Aorta (tissue), 5 donors: ENCODE measurements around the gene C1orf56. TPM values are rescaled to one million over a fixed set of nuclear protein-coding genes. Genes with fewer than 3 reads are reported as not detected.

Experiments used
- ATAC-seq: fragments of 200-7000 bp; cut with Tn5 transposase; one replicate; pipeline ENCODE4 v1.9.1; 2022; ENCODE audit warnings: moderate library complexity; ENCODE audit not compliant: low FRiP score
- DNase-seq, 2 donors: peaks; one replicate each; pipeline ENCODE4 v3.0.0-alpha.2; 2020
- H3K27ac ChIP-seq, 2 donors: one replicate each; pipeline ENCODE4 v1.5.1; 2013; ENCODE audit warnings: low read length in 2 of 2, mild to moderate bottlenecking in 2 of 2, moderate library complexity in 2 of 2, control low read depth in 1 of 2, inconsistent platforms in 1 of 2, low read depth in 1 of 2
- H3K27me3 ChIP-seq, 2 donors: one replicate each; pipeline ENCODE4 v1.6.1; 2013; ENCODE audit warnings: control low read depth in 1 of 2, low read length in 1 of 2, mild to moderate bottlenecking in 1 of 2, moderate library complexity in 1 of 2; ENCODE audit not compliant: insufficient read depth in 2 of 2, control insufficient read depth in 1 of 2
- H3K36me3 ChIP-seq, 2 donors: one replicate each; pipeline ENCODE4 v1.6.1; 2013; ENCODE audit warnings: control low read depth in 1 of 2, low read length in 1 of 2, mild to moderate bottlenecking in 1 of 2; ENCODE audit not compliant: insufficient read depth in 2 of 2, control insufficient read depth in 1 of 2
- H3K4me1 ChIP-seq, 2 donors: one replicate each; pipeline ENCODE4 v1.6.1; 2013; ENCODE audit warnings: low read length in 2 of 2, control low read depth in 1 of 2, mild to moderate bottlenecking in 1 of 2, moderate library complexity in 1 of 2; ENCODE audit not compliant: insufficient read depth in 2 of 2, control insufficient read depth in 1 of 2
- H3K4me3 ChIP-seq, 2 donors: one replicate each; pipeline ENCODE4 v1.5.1; 2013; ENCODE audit warnings: low read length in 2 of 2, control low read depth in 1 of 2, mild to moderate bottlenecking in 1 of 2
- H3K9me3 ChIP-seq: one replicate; pipeline ENCODE4 v1.6.1; 2013; ENCODE audit warnings: mild to moderate bottlenecking, low read length; ENCODE audit not compliant: control insufficient read depth
- WGBS, 2 donors: extraction: QIAGEN DNeasy Blood & Tissue Kit; methylation state at CpG; one replicate each; pipeline ENCODE4 v1.1.7; 2013; 5-methylcytosine and 5-hydroxymethylcytosine counted together
- intact Hi-C, 2 donors: fragments of 100-400 bp; cut with DNase I; formaldehyde crosslinking; loops; one replicate each; pipeline versions ENCODE4 v1.14.2 to v1.15.0; 2022
- long read RNA-seq, 2 donors: library from polyadenylated mRNA; unstranded; transcript quantifications; one replicate each; pipeline ENCODE4 v2.0.0, GENCODE V29; 2020 to 2021
- polyA plus RNA-seq, 2 donors: library from polyadenylated mRNA; stranded (reverse); fragments of 200-250 nt; gene quantifications; one replicate each; pipeline ENCODE4 v1.2.3, GENCODE V29; 2013
- total RNA-seq, 2 donors: library from RNA; stranded (reverse); fragmentation: NEBNext Ultra II Directional; extraction: Animal tissue kit (Norgen Biotek cat#: 25700); gene quantifications; one replicate each; pipeline ENCODE4 v1.2.1, GENCODE V29; 2021
- donor health status: healthy with polysubstance abuse.
- donor health status: Bipolar disorder and iron deficiency.
- donor health status: DM: no; HTN: no; CAD: no.
- donor health status: DM: no; HTN: no; CAD: no.
- donor health status: DM: yes; HTN: yes; CAD: no.

Gene C1orf56
- total RNA-seq, result 1 to 10 TPM; 3.0 to 3.8 TPM
- 1 to 10 TPM; 1.8 to 2.6 TPM for polyA plus RNA-seq
- long read RNA-seq, donor 1, transcript C1orf56-201 (2 exons, 2,096 nt), result major isoform, 16 of 28 reads
- long read RNA-seq, donor 1, partial matches to known transcripts, result 3 of 28 reads
- long read RNA-seq, donor 1, other reads (novel, unspliced or antisense), result 8 of 28 reads
- long read RNA-seq, donor 2, partial matches to known transcripts, result 6 of 12 reads
- long read RNA-seq, donor 2, other reads (novel, unspliced or antisense), result 2 of 12 reads

GRCh38 chr1:151047591-151047924 is at the start of gene C1orf56:
Gene C1orf56, plus strand, starts transcription at chr1:151047751. Its CDS starts 97 bp downstream, at chr1:151047848.
- no peaks in the 10 kb centered on the region for H3K9me3 ChIP-seq
- ATAC-seq (peak; percentile 88), DNase-seq (peak; percentile 71 to 90)
- intact Hi-C loops, result no loop called here
- peaks cover 0 to 2% of the 10 kb centered on the region in 2 donors for H3K36me3 ChIP-seq
- 1% methylated on average over 29 of the region's 29 CpGs for WGBS, 2 donors
- H3K4me1 ChIP-seq, result no peaks in the 10 kb centered on the region
- peak within 1 kb of the TSS; percentile 51 to 82 for H3K4me3 ChIP-seq
- peak within 1 kb of the TSS in 1 of 2 donors; percentile 41 for H3K27ac ChIP-seq
- H3K27me3 ChIP-seq, result no peaks in the 10 kb centered on the region

GRCh38 chr1:150997949-150998348 is 49.6 kb upstream of the C1orf56 start:
- Histone ChIP-seq H3K36me3 (peaks cover 0 to 7% of the 10 kb centered on the region in 2 donors), H3K9me3 (no peaks in the 10 kb centered on the region), H3K4me1 (no peaks in the 10 kb centered on the region), H3K4me3 (no peak overlapping the region), H3K27ac (no peak overlapping the region), H3K27me3 (no peaks in the 10 kb centered on the region)
- no peak for DNase-seq
- ATAC-seq, result no peak
- intact Hi-C loops, result no loop called here
- WGBS, 2 donors, result 45 to 49% methylated on average over 5 of the region's 5 CpGs

GRCh38 chr1:150999051-150999674 is 48.4 kb upstream of the C1orf56 start:
- ATAC-seq (no peak), DNase-seq (no peak)
- intact Hi-C loops, result no loop called here
- H3K4me3 ChIP-seq, result no peak overlapping the region
- peaks cover 0 to 7% of the 10 kb centered on the region in 2 donors for H3K36me3 ChIP-seq
- no peaks in the 10 kb centered on the region for H3K27me3 ChIP-seq
- 83% methylated on average over 17 of the region's 17 CpGs for WGBS, 2 donors
- no peak overlapping the region for H3K27ac ChIP-seq
- H3K9me3 ChIP-seq, result no peaks in the 10 kb centered on the region
- H3K4me1 ChIP-seq, result no peaks in the 10 kb centered on the region

- Histone ChIP-seq H3K36me3 (peaks cover 0 to 7% of the 10 kb centered on the region in 2 donors), H3K27me3 (no peaks in the 10 kb centered on the region), H3K27ac (no peak overlapping the region), H3K4me1 (no peaks in the 10 kb centered on the region), H3K9me3 (no peaks in the 10 kb centered on the region), H3K4me3 (no peak overlapping the region)
- intact Hi-C loops, result no loop called here
- 80 to 83% methylated on average over 2 of the region's 2 CpGs for WGBS, 2 donors
- no peak for DNase-seq
- no peak for ATAC-seq
Measured at GRCh38 chr1:150999926-151000325, 47.6 kb upstream of the C1orf56 start.

- intact Hi-C loops, result no loop called here
- DNase-seq, result no peak
- no peaks in the 10 kb centered on the region for H3K27me3 ChIP-seq
- H3K36me3 ChIP-seq, result peaks cover 0 to 7% of the 10 kb centered on the region in 2 donors
- H3K9me3 ChIP-seq, result no peaks in the 10 kb centered on the region
- ATAC-seq, result no peak
- H3K27ac ChIP-seq, result no peak overlapping the region
- H3K4me3 ChIP-seq, result no peak overlapping the region
- WGBS, 2 donors, result 92 to 95% methylated on average over 3 of the region's 3 CpGs
- H3K4me1 ChIP-seq, result no peaks in the 10 kb centered on the region
Measured at GRCh38 chr1:151000408-151000807, 47.1 kb upstream of the C1orf56 start.

- peaks cover 0 to 2% of the 10 kb centered on the region in 2 donors for H3K4me1 ChIP-seq
- no peaks in the 10 kb centered on the region for H3K9me3 ChIP-seq
- 83% methylated on average over 4 of the region's 4 CpGs for WGBS, 2 donors
- peaks cover 0 to 7% of the 10 kb centered on the region in 2 donors for H3K36me3 ChIP-seq
- H3K4me3 ChIP-seq, result no peak overlapping the region
- intact Hi-C loops, result loop anchor here in 1 of 2 donors (1.0 kb wide), 1 partner anchor 18 kb away; no protein-coding TSS in a partner anchor
- no peak for ATAC-seq
- DNase-seq, result no peak
- no peak overlapping the region for H3K27ac ChIP-seq
- H3K27me3 ChIP-seq, result no peaks in the 10 kb centered on the region
Measured at GRCh38 chr1:151001602-151002001, 45.9 kb upstream of the C1orf56 start.

GRCh38 chr1:151002051-151002450 is 45.5 kb upstream of the C1orf56 start:
- Histone ChIP-seq H3K36me3 (peaks cover 0 to 7% of the 10 kb centered on the region in 2 donors), H3K4me1 (peaks cover 0 to 2% of the 10 kb centered on the region in 2 donors), H3K27ac (no peak overlapping the region), H3K27me3 (no peaks in the 10 kb centered on the region), H3K4me3 (no peak overlapping the region), H3K9me3 (no peaks in the 10 kb centered on the region)
- DNase-seq, result no peak
- intact Hi-C loops, result loop anchor here in 1 of 2 donors (1.0 kb wide), 1 partner anchor 19 kb away; no protein-coding TSS in a partner anchor
- 75 to 83% methylated on average over 3 of the region's 3 CpGs for WGBS, 2 donors
- ATAC-seq, result no peak

GRCh38 chr1:151002611-151003010 is 44.9 kb upstream of the C1orf56 start:
- peaks cover 0 to 5% of the 10 kb centered on the region in 2 donors for H3K36me3 ChIP-seq
- 17 to 29% methylated on average over 2 of the region's 2 CpGs for WGBS, 2 donors
- H3K4me1 ChIP-seq, result peaks cover 0 to 2% of the 10 kb centered on the region in 2 donors
- no peaks in the 10 kb centered on the region for H3K9me3 ChIP-seq
- ATAC-seq (no peak), DNase-seq (no peak)
- H3K27me3 ChIP-seq, result no peaks in the 10 kb centered on the region
- H3K4me3 ChIP-seq, result no peak overlapping the region
- intact Hi-C loops, result loop anchor here in 1 of 2 donors (1.0 kb wide), 1 partner anchor 19 kb away; no protein-coding TSS in a partner anchor
- no peak overlapping the region for H3K27ac ChIP-seq

- intact Hi-C loops, result no loop called here
- Histone ChIP-seq H3K9me3 (no peaks in the 10 kb centered on the region), H3K36me3 (no peaks in the 10 kb centered on the region), H3K4me1 (peaks cover 0 to 2% of the 10 kb centered on the region in 2 donors), H3K27ac (no peak overlapping the region), H3K27me3 (no peaks in the 10 kb centered on the region), H3K4me3 (no peak overlapping the region)
- DNase-seq (no peak), ATAC-seq (no peak)
Measured at GRCh38 chr1:151003180-151003579, 44.4 kb upstream of the C1orf56 start.
